ENCODE measurements around the gene GTF3C1.

Gene GTF3C1

GRCh38 chr16:27506771-27507170 lies 42.9 kb downstream of the GTF3C1 start:
- POLR2A ChIA-PET: no interaction called here
- DNase-seq (ENCODE audit: extremely low spot score): no peak
- CTCF ChIA-PET: interaction anchor here (1.2 kb wide), 1 partner anchor 9 kb away, joined by 3 read pairs; no protein-coding TSS in a partner anchor
- TF ChIP-seq CTCF (IDR thresholded peaks at IDR 0.05; ENCODE audit: control extremely low read depth, extremely low read depth, low read depth, missing control alignments): no peak

GRCh38 chr16:27505297-27506236 lies 44.1 kb downstream of the GTF3C1 start:
- DNase-seq (ENCODE audit: extremely low spot score): no peak
- ChIA-PET POLR2A (no interaction called here), CTCF (no interaction called here)
- no peak for TF ChIP-seq CTCF (IDR thresholded peaks at IDR 0.05; ENCODE audit: control extremely low read depth, extremely low read depth, low read depth, missing control alignments)

GRCh38 chr16:27503662-27504061 lies 46.1 kb downstream of the GTF3C1 start:
- TF ChIP-seq CTCF (IDR thresholded peaks at IDR 0.05; ENCODE audit: control extremely low read depth, extremely low read depth, low read depth, missing control alignments): no peak
- ChIA-PET POLR2A (no interaction called here), CTCF (no interaction called here)

GRCh38 chr16:27500801-27501200 lies 48.9 kb downstream of the GTF3C1 start:
- no peak for DNase-seq (ENCODE audit: extremely low spot score)
- CTCF ChIA-PET: interaction anchor here (3.0 kb wide), 1 partner anchor 15 kb away, joined by 13 read pairs; no protein-coding TSS in a partner anchor
- POLR2A ChIA-PET: no interaction called here
- TF ChIP-seq CTCF (IDR thresholded peaks at IDR 0.05; ENCODE audit: control extremely low read depth, extremely low read depth, low read depth, missing control alignments): no peak

More at GRCh38 chr16:27503662-27504061, 46.1 kb downstream of the GTF3C1 start:
- DNase-seq (ENCODE audit: extremely low spot score): no peak

- CTCF ChIA-PET: interaction anchor here (0.8 to 3.0 kb wide), 3 partner anchors 10 to 571 kb away, joined by 3 to 13 read pairs (median 3); no protein-coding TSS in a partner anchor
- TF ChIP-seq CTCF (IDR thresholded peaks at IDR 0.05; ENCODE audit: control extremely low read depth, extremely low read depth, low read depth, missing control alignments): no peak
- no peak for DNase-seq (ENCODE audit: extremely low spot score)
- POLR2A ChIA-PET: no interaction called here
These were observed 50.1 kb downstream of the GTF3C1 start for GRCh38 chr16:27499659-27500055.

GRCh38 chr16:27498916-27499658 lies 50.6 kb downstream of the GTF3C1 start:
- no peak for TF ChIP-seq CTCF (IDR thresholded peaks at IDR 0.05; ENCODE audit: control extremely low read depth, extremely low read depth, low read depth, missing control alignments)
- ChIA-PET POLR2A (no interaction called here), CTCF (interaction anchor here (0.8 to 3.0 kb wide), 5 partner anchors 10 to 571 kb away, joined by 3 to 13 read pairs (median 3); no protein-coding TSS in a partner anchor)
- DNase-seq (ENCODE audit: extremely low spot score): no peak
